Ishikawa (cell line): Measurements from ENCODE around the gene PEX11G.

Experiments used
- EP300 ChIP-seq: IDR thresholded peaks from 2 replicates; pipeline ENCODE4 v1.6.1; 2012; ENCODE audit warnings: borderline replicate concordance
- FOXM1 ChIP-seq: IDR thresholded peaks from 2 replicates; pipeline ENCODE4 v1.6.1; 2012; ENCODE audit warnings: low read depth, borderline replicate concordance
- MAX ChIP-seq: IDR thresholded peaks from 2 replicates; pipeline ENCODE4 v1.6.1; 2012
- NFIC ChIP-seq: IDR thresholded peaks from 2 replicates; pipeline ENCODE4 v1.6.1; 2012
- RAD21 ChIP-seq: IDR thresholded peaks from 2 replicates; pipeline ENCODE4 v1.6.1; 2012; ENCODE audit warnings: low read depth
- REST ChIP-seq: IDR thresholded peaks from 2 replicates; pipeline ENCODE4 v1.6.1; 2012; ENCODE audit warnings: low read depth, mild to moderate bottlenecking
- TCF12 ChIP-seq: IDR thresholded peaks from 2 replicates; pipeline ENCODE4 v1.6.1; 2012; ENCODE audit warnings: low read depth
- TEAD4 ChIP-seq: IDR thresholded peaks from 2 replicates; pipeline ENCODE4 v1.6.1; 2012
- USF1 ChIP-seq: IDR thresholded peaks from 2 replicates; pipeline ENCODE4 v1.6.1; 2012

GRCh38 chr19:7521551-7522071 lies 32.8 kb upstream of the PEX11G start:
- TF ChIP-seq FOXM1 (no peak), EP300 (no peak), TEAD4 (no peak), TCF12 (no peak), RAD21 (no peak), MAX (no peak), NFIC (no peak), REST (no peak), USF1 (no peak)
